Smooth muscle cell (in vitro differentiated cells): ENCODE results near the gene CUL3. TPM values are rescaled to one million over a fixed set of nuclear protein-coding genes. Genes with fewer than 3 reads are reported as not detected.

Experiments used
- DNase-seq: peaks from one replicate; lab custom pipeline; 2025; ENCODE audit not compliant: unreplicated experiment; lab: John Stamatoyannopoulos, UW
- H2AFZ ChIP-seq: fragments of 200-600 bp; sonication (generic); 2 replicates; pipeline ENCODE4 v1.6.0; 2016; ENCODE audit warnings: antibody characterized with exemption, low read depth, mild to moderate bottlenecking
- H3F3A ChIP-seq: fragments of 200-600 bp; sonication (generic); 2 replicates; pipeline ENCODE4 v1.6.0; 2017; ENCODE audit warnings: antibody characterized with exemption, low read depth
- H3K27ac ChIP-seq: fragments of 200-600 bp; sonication (generic); 2 replicates; pipeline ENCODE4 v1.5.1; 2016; ENCODE audit warnings: low read depth, mild to moderate bottlenecking
- H3K27me3 ChIP-seq: fragments of 200-600 bp; sonication (generic); 2 replicates; pipeline ENCODE4 v1.6.1; 2016; ENCODE audit warnings: low read depth, mild to moderate bottlenecking
- H3K36me3 ChIP-seq: fragments of 200-600 bp; sonication (generic); 2 replicates; pipeline ENCODE4 v1.5.1; 2016; ENCODE audit warnings: low read depth
- H3K4me1 ChIP-seq: fragments of 200-600 bp; sonication (generic); 2 replicates; pipeline ENCODE4 v1.5.1; 2016; ENCODE audit warnings: low read depth
- H3K4me2 ChIP-seq: fragments of 200-600 bp; sonication (generic); 2 replicates; pipeline ENCODE4 v1.6.0; 2016; ENCODE audit warnings: mild to moderate bottlenecking
- H3K4me3 ChIP-seq: fragments of 200-600 bp; sonication (generic); 2 replicates; pipeline ENCODE4 v1.5.1; 2016; ENCODE audit warnings: mild to moderate bottlenecking
- H3K79me2 ChIP-seq: fragments of 200-600 bp; sonication (generic); 2 replicates; pipeline ENCODE4 v1.6.0; 2016; ENCODE audit warnings: low read depth, mild to moderate bottlenecking
- H3K9ac ChIP-seq: fragments of 200-600 bp; sonication (generic); 2 replicates; pipeline ENCODE4 v1.6.0; 2016; ENCODE audit warnings: low read depth
- H3K9me3 ChIP-seq: fragments of 200-600 bp; sonication (generic); replicated peaks from 2 replicates; pipeline ENCODE4 v1.5.1; 2016; ENCODE audit warnings: low read depth
- H4K20me1 ChIP-seq: fragments of 200-600 bp; sonication (generic); 2 replicates; pipeline ENCODE4 v1.6.0; 2016; ENCODE audit warnings: low read depth
- CTCF ChIP-seq: fragments of 200-600 bp; sonication (generic); IDR thresholded peaks from 2 replicates; pipeline ENCODE4 v1.5.1; 2017; ENCODE audit warnings: borderline replicate concordance, mild to moderate bottlenecking, antibody characterized with exemption; ENCODE audit not compliant: insufficient read depth, poor library complexity, severe bottlenecking
- WGBS: methylation state at CpG from one replicate; pipeline ENCODE4 v1.1.7; 2016; ENCODE audit warnings: low lambda C conversion rate; 5-methylcytosine and 5-hydroxymethylcytosine counted together
- polyA plus RNA-seq: library from polyadenylated mRNA; unstranded; fragments of >200 nt; fragmentation: Nextera tagmentation; extraction: Ambion mirVana; gene quantifications from 2 replicates; pipeline ENCODE4 v1.2.1, GENCODE V29; 2016
- total RNA-seq: library from RNA; depleted of rRNA; stranded (reverse); fragments of >200 nt; gene quantifications from 2 replicates; pipeline ENCODE4 v1.2.3, GENCODE V29; 2014

CUL3 gene
- total and polyA plus RNA-seq, 2 experiments from 2014 or later: 65.8 to 109 TPM

DNA sequence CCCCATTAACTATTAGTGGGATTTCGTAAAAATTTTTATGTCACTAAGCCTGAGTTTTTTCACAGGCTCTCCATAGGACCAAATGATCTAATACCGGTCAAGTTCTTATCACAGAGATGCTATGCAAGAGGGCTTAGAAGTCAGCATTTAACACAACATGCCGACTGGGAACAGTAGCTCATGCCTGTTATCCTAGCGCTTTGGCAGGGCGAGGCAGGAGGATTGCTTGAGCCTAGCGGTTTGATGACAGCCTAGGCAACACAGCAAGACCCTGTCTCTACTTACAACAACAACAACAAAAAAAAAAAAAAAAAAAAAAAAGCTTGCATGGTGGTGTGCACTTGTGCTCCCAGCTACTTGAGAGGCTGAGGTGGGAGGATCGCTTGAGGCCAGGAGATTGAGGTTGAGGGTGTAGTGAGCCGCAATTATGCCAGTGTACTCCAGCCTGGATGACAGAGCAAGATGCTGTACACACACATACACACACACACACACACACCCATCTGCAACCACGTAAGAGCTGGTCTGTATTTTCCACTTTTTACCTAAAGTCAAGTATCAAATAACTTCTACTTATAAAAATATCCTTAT is 115.7 kb downstream of the CUL3 start:
- Histone ChIP-seq H3F3A (peaks cover 9% of the 10 kb centered on the region), H3K79me2 (no peaks in the 10 kb centered on the region), H3K27me3 (no peaks in the 10 kb centered on the region), H3K27ac (no peak overlapping the region), H4K20me1 (peaks cover 8% of the 10 kb centered on the region), H3K9me3 (no peaks in the 10 kb centered on the region), H3K4me2 (no peak overlapping the region), H3K36me3 (peaks cover 12% of the 10 kb centered on the region), H3K4me1 (no peaks in the 10 kb centered on the region), H3K9ac (no peak overlapping the region), H2AFZ (no peak overlapping the region), H3K4me3 (no peak overlapping the region)
- 67% methylated on average over 9 of the region's 9 CpGs for whole genome bisulfite sequencing
- no peak for TF ChIP-seq CTCF
- no peak for DNase-seq

- H3K27me3 ChIP-seq: no peaks in the 10 kb centered on the region
- H3K79me2 ChIP-seq: no peaks in the 10 kb centered on the region
- H3K9ac ChIP-seq: no peak overlapping the region
- no peaks in the 10 kb centered on the region for H3K4me1 ChIP-seq
- no peak overlapping the region for H3K4me2 ChIP-seq
- H3K36me3 ChIP-seq: no peaks in the 10 kb centered on the region
- H3K9me3 ChIP-seq: no peaks in the 10 kb centered on the region
- peaks cover 5% of the 10 kb centered on the region for H4K20me1 ChIP-seq
- no peak for DNase-seq
- H2AFZ ChIP-seq: no peak overlapping the region
- H3K4me3 ChIP-seq: no peak overlapping the region
- 82% methylated on average over 3 of the region's 3 CpGs for WGBS
- H3K27ac ChIP-seq: no peak overlapping the region
- TF ChIP-seq CTCF: no peak
- H3F3A ChIP-seq: peaks cover 6% of the 10 kb centered on the region
Measured at GRCh38 chr2:224466304-224466895, 118.8 kb downstream of the CUL3 start.

- H3K79me2 ChIP-seq: no peaks in the 10 kb centered on the region
- no peak overlapping the region for H2AFZ ChIP-seq
- no peak overlapping the region for H3K27ac ChIP-seq
- no peak for TF ChIP-seq CTCF
- WGBS: 97% methylated on average over 1 of the region's 1 CpG
- DNase-seq: no peak
- H3K4me2 ChIP-seq: no peak overlapping the region
- no peaks in the 10 kb centered on the region for H3K9me3 ChIP-seq
- no peak overlapping the region for H3K4me3 ChIP-seq
- H3K27me3 ChIP-seq: no peaks in the 10 kb centered on the region
- no peaks in the 10 kb centered on the region for H3K4me1 ChIP-seq
- H4K20me1 ChIP-seq: no peaks in the 10 kb centered on the region
- H3K9ac ChIP-seq: no peak overlapping the region
- H3F3A ChIP-seq: peaks cover under 1% of the 10 kb centered on the region
- no peaks in the 10 kb centered on the region for H3K36me3 ChIP-seq
Measured at GRCh38 chr2:224461391-224461790, 123.8 kb downstream of the CUL3 start.

DNA sequence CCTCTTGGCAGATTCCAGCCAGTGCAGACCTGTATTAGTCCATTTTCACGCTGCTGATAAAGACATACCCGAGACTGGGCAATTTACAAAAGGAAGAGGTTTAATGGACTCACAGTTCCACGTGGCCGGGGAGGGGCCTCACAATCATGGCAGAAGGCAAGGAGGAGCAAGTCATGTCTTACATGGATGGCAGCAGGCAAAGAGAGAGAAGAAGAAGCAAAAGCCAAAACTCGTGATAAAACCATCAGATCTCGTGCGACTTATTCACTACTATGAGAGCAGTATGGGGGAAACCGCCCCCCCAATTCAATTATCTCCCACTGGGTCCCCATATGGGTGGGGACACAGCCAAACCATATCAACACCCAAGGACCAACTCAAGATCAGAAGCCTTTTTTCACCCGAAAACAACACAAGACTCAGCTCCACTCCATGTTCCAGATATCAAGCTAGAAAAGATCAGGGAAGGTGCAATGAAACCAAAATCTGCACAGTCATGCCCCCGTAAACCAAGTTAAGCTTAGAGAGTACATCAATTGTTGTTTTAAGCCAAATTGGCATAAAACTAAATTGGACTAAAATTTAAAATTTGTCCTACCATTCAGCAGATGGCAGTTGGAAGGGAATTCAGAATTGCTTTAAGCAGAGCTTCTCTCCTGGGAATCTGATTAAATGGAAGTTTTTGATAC is 127.6 kb downstream of the CUL3 start:
- no peak for TF ChIP-seq CTCF
- H3K4me1 ChIP-seq: no peaks in the 10 kb centered on the region
- H4K20me1 ChIP-seq: no peaks in the 10 kb centered on the region
- H3K9ac ChIP-seq: no peak overlapping the region
- H3K4me3 ChIP-seq: no peak overlapping the region
- H3F3A ChIP-seq: no peaks in the 10 kb centered on the region
- no peak overlapping the region for H3K27ac ChIP-seq
- H3K27me3 ChIP-seq: no peaks in the 10 kb centered on the region
- no peak overlapping the region for H3K4me2 ChIP-seq
- 91% methylated on average over 10 of the region's 10 CpGs for WGBS
- H3K36me3 ChIP-seq: no peaks in the 10 kb centered on the region
- no peak for DNase-seq
- no peak overlapping the region for H2AFZ ChIP-seq
- no peaks in the 10 kb centered on the region for H3K9me3 ChIP-seq
- no peaks in the 10 kb centered on the region for H3K79me2 ChIP-seq
